GM12878 (cell line): Measurements from ENCODE around the gene ETAA1. TPM values are rescaled to one million over a fixed set of nuclear protein-coding genes. Genes with fewer than 3 reads are reported as not detected.

Experiments
- ATAC-seq: fragments of 200-7000 bp; cut with Tn5 transposase; 3 replicates; pipeline ENCODE4 v1.9.1; 2020; ENCODE audit warnings: mild to moderate bottlenecking, moderate library complexity
- BruUV-seq: library from RNA; stranded (reverse); fragments of 400-500 nt; replicated peaks from 2 replicates; lab custom pipeline; 2021; lab: Mats Ljungman, UMichigan
- CTCF ChIA-PET: fragments of 300-600 bp; sonication (Branson Sonifier 250); formaldehyde crosslinking; extraction: SDS; loops from one replicate; lab custom pipeline; 2021; ENCODE audit warnings: inconsistent platforms; lab: Yijun Ruan, JAX
- POLR2A ChIA-PET: fragments of 350-600 bp; formaldehyde crosslinking; extraction: SDS; loops from one replicate; lab custom pipeline; 2021; ENCODE audit warnings: inconsistent platforms; lab: Charles Lee
- RAD21 ChIA-PET: fragments of 300-600 bp; sonication (Branson Sonifier 250); formaldehyde crosslinking; loops from one replicate; lab custom pipeline; 2023; ENCODE audit warnings: antibody characterized with exemption; ENCODE audit not compliant: unreplicated experiment; lab: Charles Lee
- SMC1A ChIA-PET: fragments of 300-600 bp; sonication (Branson Sonifier 250); formaldehyde crosslinking; loops from one replicate; lab custom pipeline; 2023; ENCODE audit not compliant: unreplicated experiment, uncharacterized antibody; lab: Charles Lee
- DNase-seq: peaks from one replicate; pipeline ENCODE4 v3.0.0-alpha.2; 2011; ENCODE audit warnings: low read depth, low spot score
- FAIRE-seq: peaks from 3 replicates; lab custom pipeline; 2011; peaks lifted over from hg19 to GRCh38; lab: Jason Lieb, UNC
- H2AFZ ChIP-seq: 2 replicates; pipeline ENCODE4 v1.6.0; 2011; ENCODE audit warnings: low read depth, low read length, control low read depth; ENCODE audit not compliant: control insufficient read depth
- H3K27ac ChIP-seq: 2 replicates; pipeline ENCODE4 v1.5.1; 2011; ENCODE audit warnings: control low read depth; ENCODE audit not compliant: control insufficient read depth, insufficient read depth
- H3K27me3 ChIP-seq, 2 experiments: replicated peaks in 1 of 2; 2 replicates each; pipeline versions ENCODE4 v1.6.0 to v1.6.1; 2011; ENCODE audit warnings: low read length in 1 of 2; ENCODE audit not compliant: control insufficient read depth in 2 of 2, insufficient read depth in 2 of 2
- H3K36me3 ChIP-seq, 2 experiments: 2 replicates each; pipeline ENCODE4 v1.5.1; 2011; ENCODE audit warnings: low read length in 1 of 2; ENCODE audit not compliant: control insufficient read depth in 2 of 2, insufficient read depth in 2 of 2
- H3K4me1 ChIP-seq: 2 replicates; pipeline ENCODE4 v1.6.1; 2011; ENCODE audit warnings: mild to moderate bottlenecking, low read length, moderate library complexity, mixed read lengths; ENCODE audit not compliant: control insufficient read depth, insufficient read depth
- H3K4me2 ChIP-seq: 2 replicates; pipeline ENCODE4 v1.6.0; 2011; ENCODE audit warnings: control low read depth; ENCODE audit not compliant: control insufficient read depth, insufficient read depth
- H3K4me3 ChIP-seq: fragments of 200-600 bp; sonication (generic); 2 replicates; pipeline ENCODE4 v1.5.1; 2016
- H3K79me2 ChIP-seq: 2 replicates; pipeline ENCODE4 v1.6.0; 2011; ENCODE audit warnings: low read length; ENCODE audit not compliant: control insufficient read depth, insufficient read depth
- H3K9ac ChIP-seq: 2 replicates; pipeline ENCODE4 v1.8.0; 2011; ENCODE audit warnings: low read length, control low read depth, mixed read lengths; ENCODE audit not compliant: control insufficient read depth, insufficient read depth
- H3K9me3 ChIP-seq: replicated peaks from 3 replicates; pipeline ENCODE4 v1.5.1; 2011; ENCODE audit warnings: mild to moderate bottlenecking, low read length; ENCODE audit not compliant: control insufficient read depth, insufficient read depth
- H4K20me1 ChIP-seq: 2 replicates; pipeline ENCODE4 v1.6.0; 2011; ENCODE audit not compliant: control insufficient read depth, insufficient read depth
- ATF2 ChIP-seq: IDR thresholded peaks from 2 replicates; pipeline ENCODE4 v1.6.1; 2012; ENCODE audit warnings: low read length, inconsistent platforms
- BMI1 ChIP-seq: fragments of 450-650 bp; IDR thresholded peaks from 2 replicates; pipeline ENCODE4 v1.6.1; 2016; ENCODE audit warnings: mild to moderate bottlenecking, moderate library complexity, borderline replicate concordance
- CEBPB ChIP-seq, 2 experiments: fragments of 150-350 bp in 1 of 2; IDR thresholded peaks; 2 replicates each; pipeline ENCODE4 v1.6.1; 2012 to 2014; ENCODE audit warnings: low read depth in 2 of 2, low read length in 2 of 2, borderline replicate concordance in 1 of 2, inconsistent platforms in 1 of 2
- CHD1 ChIP-seq: IDR thresholded peaks from 2 replicates; pipeline ENCODE4 v1.6.1; 2012; ENCODE audit warnings: low read depth, low read length, improper control_type of control experiment
- CREB1 ChIP-seq: IDR thresholded peaks from 2 replicates; pipeline ENCODE4 v1.6.1; 2012; ENCODE audit warnings: low read depth, mild to moderate bottlenecking, inconsistent platforms
- EZH2 ChIP-seq: IDR thresholded peaks from 2 replicates; pipeline ENCODE4 v1.6.1; 2012; ENCODE audit warnings: low read depth, mild to moderate bottlenecking, control low read depth, inconsistent platforms, low read length, borderline replicate concordance; ENCODE audit not compliant: control insufficient read depth
- GABPA ChIP-seq: IDR thresholded peaks from 2 replicates; pipeline ENCODE4 v1.6.1; 2014; ENCODE audit warnings: antibody characterized with exemption, low read depth, mild to moderate bottlenecking, inconsistent platforms
- IRF3 ChIP-seq: fragments of 450-650 bp; IDR thresholded peaks from 2 replicates; pipeline ENCODE4 v1.6.1; 2014; ENCODE audit warnings: mild to moderate bottlenecking
- KDM1A ChIP-seq: fragments of 200-600 bp; sonication (generic); IDR thresholded peaks from 2 replicates; pipeline ENCODE4 v1.6.1; 2016; ENCODE audit warnings: borderline replicate concordance
- RBBP5 ChIP-seq: fragments of 200-600 bp; sonication (generic); conservative IDR thresholded peaks from 2 replicates; pipeline ENCODE4 v1.6.1; 2016
- USF1 ChIP-seq: IDR thresholded peaks from 2 replicates; pipeline ENCODE4 v1.6.1; 2011; ENCODE audit warnings: borderline replicate concordance, low read depth, mild to moderate bottlenecking, moderate library complexity, mixed read lengths, low read length; ENCODE audit not compliant: insufficient read depth; ENCODE audit errors: extremely low read length
- YBX1 ChIP-seq: fragments of 450-650 bp; IDR thresholded peaks from 2 replicates; pipeline ENCODE4 v1.6.1; 2016; ENCODE audit warnings: antibody characterized with exemption
- ZBTB40 ChIP-seq: fragments of 450-650 bp; IDR thresholded peaks from 2 replicates; pipeline ENCODE4 v1.6.1; 2016; ENCODE audit warnings: mild to moderate bottlenecking, moderate library complexity, borderline replicate concordance
- ZNF24 ChIP-seq: fragments of 450-650 bp; IDR thresholded peaks from 2 replicates; pipeline ENCODE4 v1.6.1; 2017; ENCODE audit warnings: antibody characterized with exemption, mild to moderate bottlenecking
- in situ Hi-C: fragments of 300-500 bp; cut with MboI; formaldehyde crosslinking; loops from 9 replicates; pipeline ENCODE4 v1.14.3; 2018; ENCODE audit warnings: mixed read lengths
- intact Hi-C: fragments of 100-400 bp; cut with micrococcal nuclease; formaldehyde crosslinking; loops from one replicate; pipeline ENCODE4 v1.14.2; 2022; ENCODE audit not compliant: unreplicated experiment
- polyA plus RNA-seq, 11 experiments: library from polyadenylated mRNA; depleted of rRNA in 4 of 11; unstranded in 6 of 11; stranded (reverse) in 5 of 11; fragments of >200 nt; fragmentation: Nextera tagmentation in 4 of 11; fragmentation: Illumina TruSeq in 1 of 11; extraction: Ambion mirVana in 4 of 11; extraction: Trizol in 1 of 11; gene quantifications; 1 replicate in 1 of 11; 2 replicates in 10 of 11; pipeline versions ENCODE4 v1.2.1 to v1.2.3, GENCODE V29; 2011 to 2016; ENCODE audit warnings: inconsistent platforms in 2 of 11, missing spikeins in 2 of 11, low read depth in 1 of 11
- total RNA-seq, 4 experiments: library from RNA; depleted of rRNA in 3 of 4; stranded (reverse); fragments of >200 nt in 3 of 4; fragmentation: Illumina TruSeq in 1 of 4; extraction: Trizol in 1 of 4; gene quantifications; 2 replicates each; pipeline versions ENCODE4 v1.2.1 to v1.2.3, GENCODE V29; 2013 to 2021
- TF ChIP-seq, protein P1 (sequence below), 3 experiments: IDR thresholded peaks in 2 of 3; conservative IDR thresholded peaks in 1 of 3; 2 replicates each; pipeline ENCODE4 v1.5.1; 2011; ENCODE audit warnings: low read depth in 3 of 3, low read length in 3 of 3, mild to moderate bottlenecking in 3 of 3, control low read depth in 2 of 3, moderate library complexity in 2 of 3, inconsistent platforms in 1 of 3, mixed read lengths in 1 of 3; ENCODE audit not compliant: control insufficient read depth in 2 of 3, insufficient read depth in 1 of 3; ENCODE audit errors: extremely low read depth in 1 of 3

The ETAA1 gene
- total and polyA plus RNA-seq, 10 of the 15 experiments (the other 5 are each of a cell fraction or from before 2014, with no cell fraction given): 4.2 to 24.2 (median 13.4) TPM

GRCh38 chr2:67408346-67408745 lies 11.2 kb downstream of the ETAA1 start:
- H3K4me1 ChIP-seq: no peaks in the 10 kb centered on the region
- H2AFZ ChIP-seq: no peak overlapping the region
- RAD21 ChIA-PET: no interaction called here
- H3K9ac ChIP-seq: no peak overlapping the region
- DNase-seq (no peak), ATAC-seq (no peak; the same call in 2 of the 3 replicates), FAIRE-seq (no peak)
- no peaks in the 10 kb centered on the region for H3K27me3 ChIP-seq
- no TSS peak for BruUV-seq
- no peak for TF ChIP-seq CREB1
- TF ChIP-seq IRF3: no peak
- TF ChIP-seq, protein P1, sequence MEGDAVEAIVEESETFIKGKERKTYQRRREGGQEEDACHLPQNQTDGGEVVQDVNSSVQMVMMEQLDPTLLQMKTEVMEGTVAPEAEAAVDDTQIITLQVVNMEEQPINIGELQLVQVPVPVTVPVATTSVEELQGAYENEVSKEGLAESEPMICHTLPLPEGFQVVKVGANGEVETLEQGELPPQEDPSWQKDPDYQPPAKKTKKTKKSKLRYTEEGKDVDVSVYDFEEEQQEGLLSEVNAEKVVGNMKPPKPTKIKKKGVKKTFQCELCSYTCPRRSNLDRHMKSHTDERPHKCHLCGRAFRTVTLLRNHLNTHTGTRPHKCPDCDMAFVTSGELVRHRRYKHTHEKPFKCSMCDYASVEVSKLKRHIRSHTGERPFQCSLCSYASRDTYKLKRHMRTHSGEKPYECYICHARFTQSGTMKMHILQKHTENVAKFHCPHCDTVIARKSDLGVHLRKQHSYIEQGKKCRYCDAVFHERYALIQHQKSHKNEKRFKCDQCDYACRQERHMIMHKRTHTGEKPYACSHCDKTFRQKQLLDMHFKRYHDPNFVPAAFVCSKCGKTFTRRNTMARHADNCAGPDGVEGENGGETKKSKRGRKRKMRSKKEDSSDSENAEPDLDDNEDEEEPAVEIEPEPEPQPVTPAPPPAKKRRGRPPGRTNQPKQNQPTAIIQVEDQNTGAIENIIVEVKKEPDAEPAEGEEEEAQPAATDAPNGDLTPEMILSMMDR (IDR thresholded peaks at IDR 0.05 in 2 of 3, conservative IDR thresholded peaks at IDR 0.05 in 1 of 3; ENCODE audit: control insufficient read depth in 2 of 3, extremely low read depth in 1 of 3, insufficient read depth in 1 of 3, low read depth in 3 of 3, low read length in 3 of 3): no peak
- no peak for TF ChIP-seq EZH2
- TF ChIP-seq BMI1: no peak
- TF ChIP-seq RBBP5: no peak
- no peak for TF ChIP-seq CHD1
- TF ChIP-seq GABPA: no peak
- TF ChIP-seq KDM1A: no peak
- TF ChIP-seq ZNF24: no peak
- no peak for TF ChIP-seq ATF2
- no peak for TF ChIP-seq ZBTB40
- TF ChIP-seq USF1: no peak
- TF ChIP-seq YBX1: no peak
- no peak for TF ChIP-seq CEBPB (IDR thresholded peaks at IDR 0.05; ENCODE audit: borderline replicate concordance in 1 of 2, low read depth in 2 of 2, low read length in 2 of 2)
- CTCF ChIA-PET: interaction anchor here (0.8 kb wide), 1 partner anchor 67 kb away, joined by 5 read pairs; no protein-coding TSS in a partner anchor
- H3K79me2 ChIP-seq: no peaks in the 10 kb centered on the region; the same call in 1 of the 2 replicates
- in situ Hi-C loops: no loop called here
- H3K9me3 ChIP-seq: no peaks in the 10 kb centered on the region
- no peak overlapping the region for H3K27ac ChIP-seq
- H3K4me2 ChIP-seq: no peak overlapping the region
- H4K20me1 ChIP-seq: no peaks in the 10 kb centered on the region
- intact Hi-C loops: loop anchor here (10.0 kb wide), 1 partner anchor 56 kb away; no protein-coding TSS in a partner anchor
- H3K36me3 ChIP-seq: peaks cover 0 to 22% of the 10 kb centered on the region in 2 experiments; a peak in 2 of 4 replicates
- SMC1A ChIA-PET: interaction anchor here (0.7 to 1.4 kb wide), 2 partner anchors 14 to 54 kb away, joined by 3 to 4 read pairs; no protein-coding TSS in a partner anchor
- H3K4me3 ChIP-seq: no peak overlapping the region
- POLR2A ChIA-PET: no interaction called here
